PC-3 (cell line): Measurements from ENCODE around the gene ITGA1. TPM values are rescaled to one million over a fixed set of nuclear protein-coding genes. Genes with fewer than 3 reads are reported as not detected.

ENCODE experiments used
- ATAC-seq: fragments of 200-7000 bp; cut with Tn5 transposase; 2 replicates; pipeline ENCODE4 v1.9.1; 2020; ENCODE audit warnings: mild to moderate bottlenecking, moderate library complexity
- BruUV-seq: library from RNA; stranded (reverse); fragments of 400-500 nt; replicated peaks from 2 replicates; lab custom pipeline; 2021; lab: Mats Ljungman, UMichigan
- CTCF ChIA-PET: fragments of 300-600 bp; sonication (Branson Sonifier 250); formaldehyde crosslinking; loops from one replicate; lab custom pipeline; 2022; ENCODE audit warnings: antibody characterized with exemption; lab: Charles Lee
- POLR2A ChIA-PET: fragments of 300-600 bp; sonication (Branson Sonifier 250); formaldehyde crosslinking; loops from one replicate; lab custom pipeline; 2022; ENCODE audit warnings: antibody characterized with exemption; ENCODE audit not compliant: unreplicated experiment; lab: Charles Lee
- DNase-seq: peaks from one replicate; pipeline ENCODE4 v3.0.0-alpha.2; 2015
- H2AFZ ChIP-seq: fragments of 300-600 bp; sonication (generic); 2 replicates; pipeline ENCODE4 v1.6.0; 2016; ENCODE audit warnings: antibody characterized with exemption, low read length
- H3F3A ChIP-seq: fragments of 300-600 bp; sonication (generic); one replicate; pipeline ENCODE4 v1.6.0; 2017; ENCODE audit warnings: antibody characterized with exemption, low read length, control low read depth, mild to moderate bottlenecking; ENCODE audit not compliant: unreplicated experiment
- H3K27ac ChIP-seq: fragments of 300-600 bp; sonication (generic); 2 replicates; pipeline ENCODE4 v1.5.1; 2016; ENCODE audit warnings: mild to moderate bottlenecking, low read length
- H3K27me3 ChIP-seq: fragments of 300-600 bp; sonication (generic); 2 replicates; pipeline ENCODE4 v1.6.1; 2016; ENCODE audit warnings: low read length, mixed read lengths
- H3K36me3 ChIP-seq: fragments of 300-600 bp; sonication (generic); 2 replicates; pipeline ENCODE4 v1.6.1; 2016; ENCODE audit warnings: low read depth, mixed run types, low read length, mixed read lengths
- H3K4me1 ChIP-seq: fragments of 300-600 bp; sonication (generic); 2 replicates; pipeline ENCODE4 v1.5.1; 2016; ENCODE audit warnings: low read length; ENCODE audit not compliant: insufficient read depth
- H3K4me2 ChIP-seq: fragments of 300-600 bp; sonication (generic); 2 replicates; pipeline ENCODE4 v1.6.0; 2016; ENCODE audit warnings: low read length
- H3K4me3 ChIP-seq: fragments of 300-600 bp; sonication (generic); 2 replicates; pipeline ENCODE4 v1.5.1; 2016; ENCODE audit warnings: mild to moderate bottlenecking, low read length, mixed read lengths
- H3K79me2 ChIP-seq: fragments of 300-600 bp; sonication (generic); 2 replicates; pipeline ENCODE4 v1.6.1; 2017; ENCODE audit warnings: low read length, mixed read lengths
- H3K9ac ChIP-seq: fragments of 300-600 bp; sonication (generic); 2 replicates; pipeline ENCODE4 v1.6.0; 2016; ENCODE audit warnings: mild to moderate bottlenecking, low read length
- H3K9me2 ChIP-seq: fragments of 300-600 bp; sonication (generic); replicated peaks from 2 replicates; pipeline ENCODE4 v1.6.1; 2016; ENCODE audit warnings: mixed run types, low read length, mixed read lengths
- H3K9me3 ChIP-seq: fragments of 300-600 bp; sonication (generic); 2 replicates; pipeline ENCODE4 v1.6.1; 2016; ENCODE audit warnings: low read length, mixed read lengths
- H4K20me1 ChIP-seq: fragments of 300-600 bp; sonication (generic); 2 replicates; pipeline ENCODE4 v1.6.1; 2016; ENCODE audit warnings: low read length, mixed read lengths
- EZH2 ChIP-seq: fragments of 300-600 bp; sonication (generic); IDR thresholded peaks from one replicate; pipeline ENCODE4 v1.6.1; 2017; ENCODE audit warnings: antibody characterized with exemption, mild to moderate bottlenecking, low read length; ENCODE audit not compliant: unreplicated experiment
- EZH2phosphoT487 ChIP-seq: fragments of 300-600 bp; sonication (generic); IDR thresholded peaks from 2 replicates; pipeline ENCODE4 v1.6.1; 2018; ENCODE audit warnings: mild to moderate bottlenecking, antibody characterized with exemption, low read length, borderline replicate concordance
- intact Hi-C: fragments of 100-400 bp; cut with micrococcal nuclease; formaldehyde crosslinking; loops from 2 replicates; pipeline ENCODE4 v1.9.0; 2023
- total RNA-seq: library from RNA; depleted of rRNA; stranded (reverse); fragments of >200 nt; gene quantifications from 2 replicates; pipeline ENCODE4 v1.2.3, GENCODE V29; 2014
- TF ChIP-seq, protein P1 (sequence below): fragments of 300-600 bp; sonication (generic); conservative IDR thresholded peaks from 2 replicates; pipeline ENCODE4 v1.5.1; 2017; ENCODE audit warnings: antibody characterized with exemption, low read depth, mild to moderate bottlenecking, low read length

The ITGA1 gene
- total RNA-seq, 1 experiment from 2014 or later: 4.7 TPM

GRCh38 chr5:52896534-52897237 is 109.0 kb downstream of the ITGA1 start:
- no peak for TF ChIP-seq EZH2phosphoT487
- no peak for TF ChIP-seq EZH2
- TF ChIP-seq, protein P1, sequence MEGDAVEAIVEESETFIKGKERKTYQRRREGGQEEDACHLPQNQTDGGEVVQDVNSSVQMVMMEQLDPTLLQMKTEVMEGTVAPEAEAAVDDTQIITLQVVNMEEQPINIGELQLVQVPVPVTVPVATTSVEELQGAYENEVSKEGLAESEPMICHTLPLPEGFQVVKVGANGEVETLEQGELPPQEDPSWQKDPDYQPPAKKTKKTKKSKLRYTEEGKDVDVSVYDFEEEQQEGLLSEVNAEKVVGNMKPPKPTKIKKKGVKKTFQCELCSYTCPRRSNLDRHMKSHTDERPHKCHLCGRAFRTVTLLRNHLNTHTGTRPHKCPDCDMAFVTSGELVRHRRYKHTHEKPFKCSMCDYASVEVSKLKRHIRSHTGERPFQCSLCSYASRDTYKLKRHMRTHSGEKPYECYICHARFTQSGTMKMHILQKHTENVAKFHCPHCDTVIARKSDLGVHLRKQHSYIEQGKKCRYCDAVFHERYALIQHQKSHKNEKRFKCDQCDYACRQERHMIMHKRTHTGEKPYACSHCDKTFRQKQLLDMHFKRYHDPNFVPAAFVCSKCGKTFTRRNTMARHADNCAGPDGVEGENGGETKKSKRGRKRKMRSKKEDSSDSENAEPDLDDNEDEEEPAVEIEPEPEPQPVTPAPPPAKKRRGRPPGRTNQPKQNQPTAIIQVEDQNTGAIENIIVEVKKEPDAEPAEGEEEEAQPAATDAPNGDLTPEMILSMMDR: no peak
- Histone ChIP-seq H3K27ac (no peak overlapping the region), H2AFZ (no peak overlapping the region), H3K9me2 (no peaks in the 10 kb centered on the region), H3K4me1 (no peaks in the 10 kb centered on the region), H3K4me2 (no peak overlapping the region), H3K36me3 (no peaks in the 10 kb centered on the region), H3F3A (no peaks in the 10 kb centered on the region), H3K27me3 (no peaks in the 10 kb centered on the region), H4K20me1 (no peaks in the 10 kb centered on the region), H3K79me2 (no peaks in the 10 kb centered on the region), H3K9me3 (no peaks in the 10 kb centered on the region), H3K4me3 (no peak overlapping the region), H3K9ac (no peak overlapping the region)
- ChIA-PET POLR2A (no interaction called here), CTCF (no interaction called here)
- ATAC-seq (no peak), DNase-seq (no peak)
- intact Hi-C loops: no loop called here
- no TSS peak for BruUV-seq

- no peaks in the 10 kb centered on the region for H3K27me3 ChIP-seq
- H2AFZ ChIP-seq: no peak overlapping the region
- no peak overlapping the region for H3K4me2 ChIP-seq
- DNase-seq: no peak
- no peaks in the 10 kb centered on the region for H4K20me1 ChIP-seq
- H3K4me1 ChIP-seq: no peaks in the 10 kb centered on the region
- POLR2A ChIA-PET: no interaction called here
- CTCF ChIA-PET: no interaction called here
- H3K9me3 ChIP-seq: no peaks in the 10 kb centered on the region
- no peak overlapping the region for H3K27ac ChIP-seq
- intact Hi-C loops: no loop called here
- no TSS peak for BruUV-seq
- no peak overlapping the region for H3K9ac ChIP-seq
- no peak overlapping the region for H3K4me3 ChIP-seq
- H3K36me3 ChIP-seq: no peaks in the 10 kb centered on the region
- TF ChIP-seq EZH2: no peak
- no peak for ATAC-seq
- no peaks in the 10 kb centered on the region for H3F3A ChIP-seq
- no peaks in the 10 kb centered on the region for H3K9me2 ChIP-seq
- H3K79me2 ChIP-seq: no peaks in the 10 kb centered on the region
These were observed 109.5 kb downstream of the ITGA1 start for GRCh38 chr5:52897238-52897614.

DNA sequence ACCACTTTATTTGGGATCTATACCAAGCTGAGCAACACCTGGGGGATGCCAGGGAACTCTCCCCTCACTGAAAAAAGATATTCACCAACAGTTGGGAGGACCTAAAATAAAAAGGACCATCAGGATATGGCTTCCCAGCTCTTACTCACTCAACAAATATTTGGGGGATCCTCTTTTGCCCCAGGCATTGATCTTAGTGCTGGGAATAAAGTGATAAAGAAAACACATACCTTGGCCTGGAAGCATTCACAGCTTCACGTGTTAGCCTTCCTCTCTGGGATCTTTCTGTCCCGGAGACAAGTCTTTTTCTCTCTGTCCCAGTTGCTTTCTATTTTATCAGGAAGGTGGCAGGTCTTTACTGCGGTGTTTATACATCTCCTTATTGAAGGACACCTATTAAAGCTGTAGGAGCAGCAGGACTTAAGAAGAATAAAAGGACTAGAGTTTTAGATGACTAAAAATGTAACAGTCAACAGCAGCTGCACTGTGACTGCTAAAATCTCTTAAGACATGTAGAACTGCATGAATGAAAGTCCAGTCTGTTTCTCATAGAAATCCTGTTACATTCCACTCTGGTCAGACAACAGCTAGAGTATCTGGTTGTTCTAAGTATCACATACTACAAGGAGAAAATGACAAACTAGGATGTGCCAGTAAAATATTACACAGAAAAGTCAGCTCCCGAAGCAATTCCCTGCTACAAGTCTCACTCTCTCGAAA is 111.4 kb downstream of the ITGA1 start:
- no peak overlapping the region for H3K4me3 ChIP-seq
- H3K36me3 ChIP-seq: no peaks in the 10 kb centered on the region
- intact Hi-C loops: no loop called here
- ChIA-PET CTCF (no interaction called here), POLR2A (no interaction called here)
- TF ChIP-seq, protein P1: no peak
- TF ChIP-seq EZH2phosphoT487: no peak
- TF ChIP-seq EZH2: no peak
- no peaks in the 10 kb centered on the region for H3K9me2 ChIP-seq
- ATAC-seq (no peak), DNase-seq (no peak)
- no peaks in the 10 kb centered on the region for H3K79me2 ChIP-seq
- no peaks in the 10 kb centered on the region for H4K20me1 ChIP-seq
- H3K27me3 ChIP-seq: peaks cover 5% of the 10 kb centered on the region; the same call in 1 of the 2 replicates
- H2AFZ ChIP-seq: no peak overlapping the region
- BruUV-seq: no TSS peak
- no peak overlapping the region for H3K4me2 ChIP-seq
- H3K4me1 ChIP-seq: no peaks in the 10 kb centered on the region
- no peaks in the 10 kb centered on the region for H3F3A ChIP-seq
- no peaks in the 10 kb centered on the region for H3K9me3 ChIP-seq
- H3K9ac ChIP-seq: no peak overlapping the region
- H3K27ac ChIP-seq: no peak overlapping the region
